Trophoblast cell (in vitro differentiated cells and primary cell): ENCODE data around the gene PRAMEF12.

Source experiments
- DNase-seq, 2 donors: peaks; one replicate each; pipeline ENCODE4 v3.0.0-alpha.2; 2016
- H2AFZ ChIP-seq: 2 replicates; pipeline ENCODE4 v1.6.1; 2013; ENCODE audit warnings: low read length, moderate library complexity, mild to moderate bottlenecking; ENCODE audit not compliant: insufficient read depth, poor library complexity
- H2AK5ac ChIP-seq: 2 replicates; pipeline ENCODE4 v1.6.1; 2013; ENCODE audit warnings: mild to moderate bottlenecking, low read length
- H2BK120ac ChIP-seq: 2 replicates; pipeline ENCODE4 v1.6.1; 2013; ENCODE audit warnings: low read length, mild to moderate bottlenecking, moderate library complexity; ENCODE audit not compliant: insufficient read depth, poor library complexity
- H2BK12ac ChIP-seq: 2 replicates; pipeline ENCODE4 v1.6.1; 2013; ENCODE audit warnings: mild to moderate bottlenecking, low read length, moderate library complexity
- H2BK5ac ChIP-seq: 2 replicates; pipeline ENCODE4 v1.6.1; 2013; ENCODE audit warnings: low read length, low read depth, moderate library complexity, mild to moderate bottlenecking; ENCODE audit not compliant: poor library complexity
- H3K14ac ChIP-seq: 2 replicates; pipeline ENCODE4 v1.6.1; 2013; ENCODE audit warnings: mild to moderate bottlenecking, low read length
- H3K18ac ChIP-seq: 2 replicates; pipeline ENCODE4 v1.6.1; 2013; ENCODE audit warnings: mild to moderate bottlenecking, low read length
- H3K23ac ChIP-seq: 2 replicates; pipeline ENCODE4 v1.6.1; 2013; ENCODE audit warnings: low read length
- H3K27ac ChIP-seq: 2 replicates; pipeline ENCODE4 v1.5.1; 2013; ENCODE audit warnings: low read depth, mild to moderate bottlenecking, inconsistent platforms, low read length, moderate library complexity
- H3K27me3 ChIP-seq: 2 replicates; pipeline ENCODE4 v1.6.1; 2013; ENCODE audit warnings: inconsistent platforms, mild to moderate bottlenecking, low read length, moderate library complexity; ENCODE audit not compliant: insufficient read depth
- H3K36me3 ChIP-seq, 2 experiments: 1 replicate in 1 of 2; 2 replicates in 1 of 2; pipeline ENCODE4 v1.6.1; 2013; ENCODE audit warnings: low read length in 2 of 2, mild to moderate bottlenecking in 2 of 2, moderate library complexity in 1 of 2; ENCODE audit not compliant: insufficient read depth in 2 of 2, control insufficient read depth in 1 of 2
- H3K4ac ChIP-seq: 2 replicates; pipeline ENCODE4 v1.6.1; 2013; ENCODE audit warnings: low read depth, mild to moderate bottlenecking, low read length, moderate library complexity
- H3K4me1 ChIP-seq, 2 experiments: 1 replicate in 1 of 2; 2 replicates in 1 of 2; pipeline ENCODE4 v1.6.1; 2013; ENCODE audit warnings: low read length in 2 of 2, mild to moderate bottlenecking in 2 of 2, moderate library complexity in 1 of 2; ENCODE audit not compliant: insufficient read depth in 2 of 2, control insufficient read depth in 1 of 2
- H3K4me2 ChIP-seq: 2 replicates; pipeline ENCODE4 v1.6.1; 2013; ENCODE audit warnings: inconsistent platforms, mild to moderate bottlenecking, low read length, moderate library complexity
- H3K4me3 ChIP-seq: 2 replicates; pipeline ENCODE4 v1.5.1; 2013; ENCODE audit warnings: mild to moderate bottlenecking, low read depth, low read length, inconsistent platforms
- H3K79me1 ChIP-seq: one replicate; pipeline ENCODE4 v1.6.1; 2013; ENCODE audit warnings: low read length
- H3K79me2 ChIP-seq: 2 replicates; pipeline ENCODE4 v1.6.1; 2013; ENCODE audit warnings: low read length, mild to moderate bottlenecking; ENCODE audit not compliant: control insufficient read depth, insufficient read depth, poor library complexity
- H3K9ac ChIP-seq: 2 replicates; pipeline ENCODE4 v1.6.1; 2013; ENCODE audit warnings: mild to moderate bottlenecking, low read length
- H3K9me3 ChIP-seq: 2 replicates; pipeline ENCODE4 v1.6.1; 2013; ENCODE audit warnings: low read depth, mild to moderate bottlenecking, control low read depth, inconsistent platforms, low read length; ENCODE audit not compliant: insufficient read depth
- H4K12ac ChIP-seq: 2 replicates; pipeline ENCODE4 v1.6.1; 2013; ENCODE audit warnings: low read depth, mild to moderate bottlenecking, low read length, moderate library complexity
- H4K8ac ChIP-seq: 2 replicates; pipeline ENCODE4 v1.6.1; 2013; ENCODE audit warnings: low read depth, mild to moderate bottlenecking, low read length, moderate library complexity
- H4K91ac ChIP-seq: one replicate; pipeline ENCODE4 v1.6.1; 2013; ENCODE audit warnings: low read depth, mild to moderate bottlenecking, low read length, moderate library complexity
- WGBS: extraction: QIAGEN DNeasy Blood & Tissue Kit; methylation state at CpG from one replicate; pipeline ENCODE4 v1.1.7; 2013; ENCODE audit warnings: missing lambda C conversion rate; ENCODE audit not compliant: insufficient read length, insufficient coverage; ENCODE audit errors: extremely low coverage; 5-methylcytosine and 5-hydroxymethylcytosine counted together

The PRAMEF12 gene

DNA sequence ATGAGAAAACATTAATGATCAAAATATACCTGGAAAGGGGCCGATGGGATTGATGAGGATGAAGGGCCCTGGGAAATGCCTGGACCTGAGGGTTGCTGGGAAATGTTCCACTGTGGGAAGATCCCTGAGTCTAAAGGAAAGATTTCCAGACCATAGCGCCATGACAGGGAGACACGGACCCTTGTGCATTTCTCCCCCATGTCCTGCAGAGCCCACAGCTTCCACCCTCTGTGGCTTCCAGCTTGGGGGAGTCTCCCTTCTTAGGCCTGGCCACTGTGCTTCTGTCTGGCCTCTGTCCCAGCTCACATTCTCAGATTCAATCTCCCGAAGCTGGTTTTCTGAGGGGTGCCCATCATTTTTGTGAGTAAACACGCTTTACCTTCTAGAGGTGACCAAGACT, 1.0 kb upstream of the PRAMEF12 start:
- peaks cover 3% of the 10 kb centered on the region for H3K9me3 ChIP-seq
- no peak overlapping the region for H3K23ac ChIP-seq
- no peak overlapping the region for H3K9ac ChIP-seq
- H3K4me3 ChIP-seq: no peak overlapping the region
- no peak overlapping the region for H4K8ac ChIP-seq
- no peak overlapping the region for H4K12ac ChIP-seq
- H3K14ac ChIP-seq: no peak overlapping the region
- H3K27me3 ChIP-seq: no peaks in the 10 kb centered on the region
- H3K79me2 ChIP-seq: no peaks in the 10 kb centered on the region
- no peak overlapping the region for H2AFZ ChIP-seq
- no peak overlapping the region for H2AK5ac ChIP-seq
- H3K4ac ChIP-seq: no peak overlapping the region
- no peak overlapping the region for H3K18ac ChIP-seq
- no peak overlapping the region for H2BK5ac ChIP-seq
- no peak for DNase-seq
- H2BK120ac ChIP-seq: no peak overlapping the region
- no peaks in the 10 kb centered on the region for H3K4me1 ChIP-seq
- no peak overlapping the region for H3K4me2 ChIP-seq
- no peaks in the 10 kb centered on the region for H3K79me1 ChIP-seq
- H3K36me3 ChIP-seq: no peaks in the 10 kb centered on the region
- no peak overlapping the region for H2BK12ac ChIP-seq
- no CpG with 5 or more reads among the region's 5 CpGs for WGBS
- no peak overlapping the region for H4K91ac ChIP-seq
- no peak overlapping the region for H3K27ac ChIP-seq

DNA sequence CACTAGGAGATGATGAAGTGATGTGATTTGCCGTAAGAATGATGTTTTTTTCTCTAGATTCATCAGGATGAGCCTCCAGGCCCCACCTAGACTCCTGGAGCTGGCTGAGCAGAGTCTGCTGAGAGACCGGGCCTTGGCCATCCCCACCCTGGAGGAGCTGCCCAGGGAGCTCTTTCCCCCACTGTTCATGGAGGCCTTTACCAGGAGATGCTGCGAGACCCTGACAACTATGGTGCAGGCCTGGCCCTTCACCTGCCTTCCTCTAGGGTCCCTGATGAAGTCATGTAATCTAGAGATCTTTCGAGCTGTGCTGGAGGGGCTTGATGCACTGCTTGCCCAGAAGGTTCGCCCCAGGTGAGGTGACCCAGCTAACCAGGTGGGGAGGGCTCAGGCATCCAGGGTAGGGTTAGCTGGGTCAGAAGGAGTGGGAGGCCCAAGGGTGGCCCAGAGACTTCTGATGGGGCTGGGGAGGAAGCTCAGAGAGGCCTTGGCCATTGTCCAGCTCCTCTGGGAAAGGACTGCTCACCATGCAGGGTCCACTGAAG, 1.3 kb downstream of the PRAMEF12 start:
- no peaks in the 10 kb centered on the region for H3K79me2 ChIP-seq
- H4K8ac ChIP-seq: no peak overlapping the region
- H3K4me1 ChIP-seq: no peaks in the 10 kb centered on the region
- no peak overlapping the region for H4K91ac ChIP-seq
- no peak overlapping the region for H2BK5ac ChIP-seq
- H2AFZ ChIP-seq: no peak overlapping the region
- no peak overlapping the region for H2BK12ac ChIP-seq
- H3K27ac ChIP-seq: no peak overlapping the region
- H3K9me3 ChIP-seq: peaks cover 3% of the 10 kb centered on the region
- no peak overlapping the region for H2BK120ac ChIP-seq
- H3K27me3 ChIP-seq: no peaks in the 10 kb centered on the region
- no peak overlapping the region for H2AK5ac ChIP-seq
- no peaks in the 10 kb centered on the region for H3K36me3 ChIP-seq
- no peak overlapping the region for H4K12ac ChIP-seq
- no peak overlapping the region for H3K23ac ChIP-seq
- no peaks in the 10 kb centered on the region for H3K79me1 ChIP-seq
- no peak overlapping the region for H3K4me3 ChIP-seq
- H3K4me2 ChIP-seq: no peak overlapping the region
- no CpG with 5 or more reads among the region's 5 CpGs for WGBS
- no peak overlapping the region for H3K14ac ChIP-seq
- DNase-seq: no peak
- H3K18ac ChIP-seq: no peak overlapping the region
- H3K9ac ChIP-seq: no peak overlapping the region
- H3K4ac ChIP-seq: no peak overlapping the region

DNA sequence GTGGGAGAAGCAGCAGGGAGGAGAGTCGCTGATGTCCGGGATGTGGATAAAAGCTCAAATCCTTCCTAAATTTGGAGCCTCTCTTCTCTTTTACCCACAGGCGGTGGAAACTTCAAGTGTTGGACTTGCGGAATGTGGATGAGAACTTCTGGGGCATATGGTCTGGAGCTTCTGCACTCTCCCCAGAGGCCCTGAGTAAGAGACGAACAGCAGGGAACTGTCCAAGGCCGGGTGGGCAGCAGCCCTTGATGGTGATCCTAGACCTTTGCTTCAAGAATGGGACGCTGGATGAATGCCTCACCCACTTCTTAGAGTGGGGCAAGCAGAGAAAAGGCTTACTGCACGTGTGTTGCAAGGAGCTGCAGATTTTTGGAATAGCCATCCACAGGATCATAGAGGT, 1.9 kb downstream of the PRAMEF12 start:
- H3K9ac ChIP-seq: no peak overlapping the region
- no peak overlapping the region for H3K27ac ChIP-seq
- no peaks in the 10 kb centered on the region for H3K36me3 ChIP-seq
- H2BK5ac ChIP-seq: no peak overlapping the region
- H3K9me3 ChIP-seq: peaks cover 3% of the 10 kb centered on the region
- H2AK5ac ChIP-seq: no peak overlapping the region
- H2AFZ ChIP-seq: no peak overlapping the region
- no peak overlapping the region for H4K91ac ChIP-seq
- WGBS: no CpG with 5 or more reads among the region's 8 CpGs
- no peak overlapping the region for H3K14ac ChIP-seq
- H3K4me3 ChIP-seq: no peak overlapping the region
- no peaks in the 10 kb centered on the region for H3K4me1 ChIP-seq
- H3K79me2 ChIP-seq: no peaks in the 10 kb centered on the region
- DNase-seq: no peak
- no peak overlapping the region for H3K4ac ChIP-seq
- no peak overlapping the region for H3K23ac ChIP-seq
- no peak overlapping the region for H2BK12ac ChIP-seq
- no peaks in the 10 kb centered on the region for H3K27me3 ChIP-seq
- no peak overlapping the region for H3K18ac ChIP-seq
- no peak overlapping the region for H2BK120ac ChIP-seq
- no peak overlapping the region for H4K12ac ChIP-seq
- H3K79me1 ChIP-seq: no peaks in the 10 kb centered on the region
- H3K4me2 ChIP-seq: no peak overlapping the region
- H4K8ac ChIP-seq: no peak overlapping the region

DNA sequence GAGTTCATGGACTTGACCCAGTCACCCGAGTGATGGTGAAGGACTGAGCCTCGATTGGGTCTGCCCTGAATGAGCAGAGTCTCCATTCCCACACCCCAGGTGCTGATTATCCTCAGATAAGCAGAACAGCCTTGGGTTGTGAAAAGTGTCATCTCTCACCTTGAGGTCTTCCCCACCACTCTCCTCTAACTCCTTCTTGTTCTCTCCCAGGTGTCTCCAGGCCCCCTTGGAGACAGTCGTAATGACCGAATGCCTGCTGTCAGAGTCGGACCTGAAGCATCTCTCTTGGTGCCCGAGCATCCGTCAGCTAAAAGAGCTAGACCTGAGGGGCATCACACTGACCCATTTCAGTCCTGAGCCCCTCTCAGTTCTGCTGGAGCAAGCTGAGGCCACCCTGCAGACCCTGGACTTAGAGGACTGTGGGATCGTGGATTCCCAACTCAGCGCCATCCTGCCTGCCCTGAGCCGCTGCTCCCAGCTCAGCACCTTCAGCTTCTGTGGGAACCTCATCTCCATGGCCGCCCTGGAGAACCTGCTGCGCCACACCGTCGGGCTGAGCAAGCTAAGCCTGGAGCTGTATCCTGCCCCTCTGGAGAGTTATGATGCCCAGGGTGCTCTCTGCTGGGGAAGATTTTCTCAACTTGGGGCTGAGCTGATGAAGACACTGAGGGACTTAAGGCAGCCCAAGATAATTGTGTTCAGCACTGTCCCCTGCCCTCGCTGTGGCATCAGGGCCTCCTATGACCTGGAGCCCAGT, 3.4 kb downstream of the PRAMEF12 start:
- no peak overlapping the region for H3K4me3 ChIP-seq
- no peaks in the 10 kb centered on the region for H3K36me3 ChIP-seq
- H3K9me3 ChIP-seq: peaks cover 3% of the 10 kb centered on the region
- H3K4me2 ChIP-seq: no peak overlapping the region
- no peak overlapping the region for H2BK5ac ChIP-seq
- no peak overlapping the region for H3K9ac ChIP-seq
- H4K91ac ChIP-seq: no peak overlapping the region
- no peak overlapping the region for H2AK5ac ChIP-seq
- H3K27me3 ChIP-seq: no peaks in the 10 kb centered on the region
- no peak overlapping the region for H2BK12ac ChIP-seq
- DNase-seq: no peak
- no peak overlapping the region for H3K4ac ChIP-seq
- H3K79me1 ChIP-seq: no peaks in the 10 kb centered on the region
- no peak overlapping the region for H3K14ac ChIP-seq
- no peaks in the 10 kb centered on the region for H3K79me2 ChIP-seq
- no peak overlapping the region for H3K23ac ChIP-seq
- H4K12ac ChIP-seq: no peak overlapping the region
- H3K18ac ChIP-seq: no peak overlapping the region
- WGBS: no CpG with 5 or more reads among the region's 15 CpGs
- no peak overlapping the region for H2BK120ac ChIP-seq
- H3K4me1 ChIP-seq: no peaks in the 10 kb centered on the region
- no peak overlapping the region for H3K27ac ChIP-seq
- H4K8ac ChIP-seq: no peak overlapping the region
- no peak overlapping the region for H2AFZ ChIP-seq
